22Rv1 (cell line): ENCODE data around the gene GABRB1.

Source experiments
- H3K27ac ChIP-seq: fragments of 450-650 bp; 2 replicates; pipeline ENCODE4 v1.5.1; 2017
- ZFX ChIP-seq: fragments of 450-650 bp; IDR thresholded peaks from 2 replicates; pipeline ENCODE4 v1.6.1; 2017; ENCODE audit warnings: antibody characterized with exemption, borderline replicate concordance
- TF ChIP-seq, protein P1 (sequence below): fragments of 450-650 bp; IDR thresholded peaks from 2 replicates; pipeline ENCODE4 v1.5.1; 2017; ENCODE audit warnings: mild to moderate bottlenecking

GABRB1 gene

GRCh38 chr4:47061435-47061834 is 30.1 kb downstream of the GABRB1 start:
- no peak overlapping the region for H3K27ac ChIP-seq
- TF ChIP-seq, protein P1, sequence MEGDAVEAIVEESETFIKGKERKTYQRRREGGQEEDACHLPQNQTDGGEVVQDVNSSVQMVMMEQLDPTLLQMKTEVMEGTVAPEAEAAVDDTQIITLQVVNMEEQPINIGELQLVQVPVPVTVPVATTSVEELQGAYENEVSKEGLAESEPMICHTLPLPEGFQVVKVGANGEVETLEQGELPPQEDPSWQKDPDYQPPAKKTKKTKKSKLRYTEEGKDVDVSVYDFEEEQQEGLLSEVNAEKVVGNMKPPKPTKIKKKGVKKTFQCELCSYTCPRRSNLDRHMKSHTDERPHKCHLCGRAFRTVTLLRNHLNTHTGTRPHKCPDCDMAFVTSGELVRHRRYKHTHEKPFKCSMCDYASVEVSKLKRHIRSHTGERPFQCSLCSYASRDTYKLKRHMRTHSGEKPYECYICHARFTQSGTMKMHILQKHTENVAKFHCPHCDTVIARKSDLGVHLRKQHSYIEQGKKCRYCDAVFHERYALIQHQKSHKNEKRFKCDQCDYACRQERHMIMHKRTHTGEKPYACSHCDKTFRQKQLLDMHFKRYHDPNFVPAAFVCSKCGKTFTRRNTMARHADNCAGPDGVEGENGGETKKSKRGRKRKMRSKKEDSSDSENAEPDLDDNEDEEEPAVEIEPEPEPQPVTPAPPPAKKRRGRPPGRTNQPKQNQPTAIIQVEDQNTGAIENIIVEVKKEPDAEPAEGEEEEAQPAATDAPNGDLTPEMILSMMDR: no peak
- TF ChIP-seq ZFX: no peak

DNA sequence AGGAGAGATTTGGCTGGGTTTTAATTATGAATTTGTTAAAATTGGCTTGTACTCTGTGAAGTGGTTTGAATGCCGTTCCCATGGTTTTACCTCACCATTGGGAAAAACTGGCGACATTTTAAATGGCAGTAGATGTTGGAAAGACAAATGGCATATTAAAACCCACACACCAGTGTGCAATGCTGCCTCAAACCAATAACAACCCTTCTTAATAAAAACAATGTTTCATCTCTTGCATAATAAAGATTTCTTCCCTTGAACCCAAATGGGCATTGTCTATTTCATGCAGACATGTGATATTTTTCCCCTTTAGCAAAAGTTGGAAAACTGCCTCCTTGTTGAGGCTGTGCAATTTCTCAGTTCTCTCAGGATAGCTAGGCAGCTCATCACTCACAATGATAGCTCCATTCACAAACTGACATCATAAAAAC is 33.7 kb downstream of the GABRB1 start:
- no peak overlapping the region for H3K27ac ChIP-seq
- TF ChIP-seq, protein P1: no peak
- no peak for TF ChIP-seq ZFX

DNA sequence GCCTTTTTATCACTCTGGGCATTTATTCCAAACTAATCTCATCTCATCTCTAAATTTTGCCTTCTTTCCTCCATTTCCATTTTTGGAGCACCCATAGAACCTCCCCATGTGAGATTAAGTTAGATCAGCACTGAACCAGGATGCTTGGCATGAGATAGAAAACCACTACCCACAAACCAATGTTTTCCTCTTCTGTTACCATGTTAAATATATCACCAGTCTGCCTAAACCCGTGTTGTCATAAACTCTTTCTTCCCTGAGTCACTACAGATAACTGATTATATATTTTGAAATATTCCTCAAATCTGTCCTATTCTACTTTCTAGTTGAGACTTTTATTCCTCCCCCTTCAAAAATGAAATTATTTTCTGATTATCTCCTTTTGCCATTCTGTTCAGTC is 37.6 kb downstream of the GABRB1 start:
- TF ChIP-seq, protein P1: no peak
- TF ChIP-seq ZFX: no peak

GRCh38 chr4:47071901-47072341 is 40.6 kb downstream of the GABRB1 start:
- H3K27ac ChIP-seq: no peak overlapping the region
- TF ChIP-seq ZFX: no peak
- TF ChIP-seq, protein P1: no peak

More for the DNA sequence above, 37.6 kb downstream of the GABRB1 start:
- no peak overlapping the region for H3K27ac ChIP-seq

DNA sequence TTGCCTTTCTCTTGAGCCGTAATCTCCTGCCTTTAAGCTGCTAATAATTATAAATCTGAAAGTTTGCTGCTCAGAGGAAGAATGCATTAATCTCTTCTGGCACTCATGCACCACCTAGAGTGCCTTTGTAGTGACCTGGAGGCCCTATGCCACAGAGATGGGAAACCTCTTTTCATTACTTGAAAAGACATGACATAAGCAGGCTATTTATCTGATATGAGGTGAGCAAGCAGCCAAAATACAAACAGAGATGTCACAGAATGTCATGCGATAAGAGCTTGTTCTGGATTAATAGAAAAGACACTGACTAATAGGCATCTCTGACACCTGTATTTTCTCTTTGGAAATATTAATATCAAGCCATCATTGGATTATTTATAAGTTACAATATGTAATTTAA is 42.3 kb downstream of the GABRB1 start:
- H3K27ac ChIP-seq: no peak overlapping the region
- TF ChIP-seq, protein P1: no peak
- no peak for TF ChIP-seq ZFX

DNA sequence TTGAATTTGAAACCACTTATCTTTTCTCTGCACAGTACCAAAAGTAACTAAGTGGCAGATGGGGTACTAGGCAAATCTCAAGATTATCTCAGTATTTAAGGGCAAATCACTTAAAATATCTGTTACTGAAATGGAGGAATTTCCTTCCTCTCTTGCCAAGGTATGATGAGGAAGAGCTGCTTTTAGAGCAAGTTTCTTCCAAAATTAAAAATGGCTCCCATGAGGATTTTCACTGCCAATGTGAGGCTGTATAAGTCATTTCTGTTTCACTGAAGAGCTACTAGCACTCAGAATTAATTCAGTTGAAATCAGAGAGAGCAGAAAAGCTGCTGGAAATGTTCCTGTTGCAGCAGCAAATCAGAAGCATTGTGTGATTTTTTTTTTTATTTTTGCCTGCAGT is 43.4 kb downstream of the GABRB1 start:
- TF ChIP-seq, protein P1: no peak
- no peak for TF ChIP-seq ZFX
- H3K27ac ChIP-seq: no peak overlapping the region

- no peak for TF ChIP-seq ZFX
- TF ChIP-seq, protein P1: no peak
- H3K27ac ChIP-seq: no peak overlapping the region
Measured at GRCh38 chr4:47075262-47075661, 43.9 kb downstream of the GABRB1 start.
